Prostate gland (tissue), 2 donors: ENCODE results near the gene CDK3. TPM values are rescaled to one million over a fixed set of nuclear protein-coding genes. Genes with fewer than 3 reads are reported as not detected.

ENCODE experiments used
- DNase-seq: peaks from one replicate; pipeline ENCODE4 v3.0.0-alpha.2; 2019; ENCODE audit warnings: low spot score
- H3K27ac ChIP-seq, 2 donors: fragments of 200-600 bp; sonication (generic); 2 replicates each; pipeline ENCODE4 v1.5.1; 2017 to 2019
- H3K27me3 ChIP-seq: fragments of 200-600 bp; sonication (generic); replicated peaks from 2 replicates; pipeline ENCODE4 v1.5.1; 2019; ENCODE audit not compliant: insufficient read depth
- H3K36me3 ChIP-seq, 2 donors: fragments of 200-600 bp; sonication (generic); 1 replicate in 1 of 2; 2 replicates in 1 of 2; pipeline versions ENCODE4 v1.5.1 to v1.8.1; 2017 to 2019
- H3K4me1 ChIP-seq: fragments of 200-600 bp; sonication (generic); replicated peaks from 2 replicates; pipeline ENCODE4 v1.5.1; 2019
- H3K4me3 ChIP-seq, 2 donors: fragments of 200-600 bp; sonication (generic); 2 replicates each; pipeline ENCODE4 v1.5.1; 2017 to 2019
- H3K9me3 ChIP-seq: fragments of 200-600 bp; sonication (generic); 2 replicates; pipeline ENCODE4 v1.5.1; 2017
- POLR2A ChIP-seq: fragments of 450-650 bp; IDR thresholded peaks from one replicate; pipeline ENCODE4 v1.6.1; 2016; ENCODE audit warnings: antibody characterized with exemption, mild to moderate bottlenecking
- POLR2AphosphoS5 ChIP-seq: sonication (generic); formaldehyde crosslinking; IDR thresholded peaks from one replicate; pipeline ENCODE4 v1.6.1; 2017; ENCODE audit warnings: antibody characterized with exemption
- WGBS: methylation state at CpG from one replicate; pipeline ENCODE4 v1.1.5; 2018; 5-methylcytosine and 5-hydroxymethylcytosine counted together
- intact Hi-C: fragments of 100-400 bp; cut with DNase I; formaldehyde crosslinking; loops from one replicate; pipeline ENCODE4 v1.14.2; 2022
- total RNA-seq, 2 donors: library from RNA; depleted of rRNA; stranded (reverse); fragments of >200 nt; gene quantifications; one replicate each; pipeline ENCODE4 v1.1.0, GENCODE V29; 2016
- TF ChIP-seq, protein P1 (sequence below), 4 experiments: fragments of 200-600 bp in 2 of 4; fragments of 450-650 bp in 2 of 4; sonication (generic) in 2 of 4; IDR thresholded peaks; 1 replicate in 3 of 4; 2 replicates in 1 of 4; pipeline ENCODE4 v1.5.1; 2016 to 2019; ENCODE audit warnings: antibody characterized with exemption in 4 of 4, mild to moderate bottlenecking in 2 of 4, moderate library complexity in 2 of 4

The CDK3 gene
- total RNA-seq, 2 donors from 2014 or later, result 16.9 to 17.2 TPM

DNA sequence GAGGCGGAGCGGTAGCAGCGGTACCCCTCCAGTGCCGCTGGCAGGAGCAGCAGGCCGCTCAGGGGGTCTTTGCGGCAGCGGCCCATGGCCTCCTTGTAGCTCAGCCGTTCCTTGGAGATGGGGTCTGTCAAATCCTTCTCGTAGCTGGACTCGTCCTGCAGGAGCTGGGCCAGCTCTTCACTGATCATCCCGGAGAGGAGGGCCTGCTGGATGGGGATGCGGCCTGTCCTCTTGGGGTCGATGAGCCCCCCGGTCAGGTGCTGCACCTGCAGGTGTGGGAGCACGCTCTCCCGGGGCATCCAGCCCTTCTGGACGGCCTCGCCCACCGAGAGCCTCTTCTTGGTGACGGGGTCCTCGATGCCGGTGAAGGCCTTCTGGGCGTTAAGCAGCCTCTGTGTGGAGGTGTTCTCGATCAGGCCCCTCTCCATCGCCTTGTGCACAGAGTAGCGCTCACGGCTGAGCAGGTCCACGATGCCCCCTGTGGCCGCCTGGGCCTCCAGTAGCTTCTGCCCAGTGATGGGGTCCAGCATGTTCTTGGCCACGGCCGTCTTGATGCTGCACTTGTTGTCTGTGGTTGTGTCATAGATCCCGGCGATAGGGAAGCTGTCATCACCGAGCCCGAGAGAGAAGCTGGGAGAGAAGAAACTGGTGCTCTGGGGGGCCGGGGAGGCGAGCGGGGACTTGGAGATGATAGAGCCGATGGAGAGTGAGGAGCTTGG, 6.6 kb downstream of the CDK3 start:
- H3K36me3 ChIP-seq, result no peaks in the 10 kb centered on the region
- H3K27me3 ChIP-seq, result no peaks in the 10 kb centered on the region
- WGBS, result 87% methylated on average over 39 of the region's 39 CpGs
- no peak for DNase-seq
- H3K27ac ChIP-seq, result no peak overlapping the region
- H3K4me1 ChIP-seq, result peaks cover 5% of the 10 kb centered on the region
- intact Hi-C loops, result no loop called here
- TF ChIP-seq, protein P1, sequence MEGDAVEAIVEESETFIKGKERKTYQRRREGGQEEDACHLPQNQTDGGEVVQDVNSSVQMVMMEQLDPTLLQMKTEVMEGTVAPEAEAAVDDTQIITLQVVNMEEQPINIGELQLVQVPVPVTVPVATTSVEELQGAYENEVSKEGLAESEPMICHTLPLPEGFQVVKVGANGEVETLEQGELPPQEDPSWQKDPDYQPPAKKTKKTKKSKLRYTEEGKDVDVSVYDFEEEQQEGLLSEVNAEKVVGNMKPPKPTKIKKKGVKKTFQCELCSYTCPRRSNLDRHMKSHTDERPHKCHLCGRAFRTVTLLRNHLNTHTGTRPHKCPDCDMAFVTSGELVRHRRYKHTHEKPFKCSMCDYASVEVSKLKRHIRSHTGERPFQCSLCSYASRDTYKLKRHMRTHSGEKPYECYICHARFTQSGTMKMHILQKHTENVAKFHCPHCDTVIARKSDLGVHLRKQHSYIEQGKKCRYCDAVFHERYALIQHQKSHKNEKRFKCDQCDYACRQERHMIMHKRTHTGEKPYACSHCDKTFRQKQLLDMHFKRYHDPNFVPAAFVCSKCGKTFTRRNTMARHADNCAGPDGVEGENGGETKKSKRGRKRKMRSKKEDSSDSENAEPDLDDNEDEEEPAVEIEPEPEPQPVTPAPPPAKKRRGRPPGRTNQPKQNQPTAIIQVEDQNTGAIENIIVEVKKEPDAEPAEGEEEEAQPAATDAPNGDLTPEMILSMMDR (IDR thresholded peaks at IDR 0.05), result no peak
- no peak for TF ChIP-seq POLR2AphosphoS5
- no peak for TF ChIP-seq POLR2A
- no peak overlapping the region for H3K4me3 ChIP-seq
- no peaks in the 10 kb centered on the region for H3K9me3 ChIP-seq

DNA sequence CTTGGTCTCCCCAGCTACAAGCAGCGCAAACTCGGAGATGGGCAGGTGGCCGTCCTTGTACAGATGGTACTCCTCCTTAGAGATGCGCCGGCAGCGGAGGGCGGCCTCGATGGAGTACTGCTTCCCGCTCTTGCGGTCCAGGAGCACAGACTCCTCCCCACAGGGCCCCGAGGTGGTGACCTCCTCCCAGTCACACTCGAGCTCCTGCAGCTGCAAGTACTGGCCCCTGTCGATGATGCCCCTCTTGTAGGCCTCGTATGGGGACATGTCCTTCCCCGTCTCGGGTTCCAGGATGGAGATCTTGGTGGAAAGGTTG, 7.2 kb downstream of the CDK3 start:
- Histone ChIP-seq H3K4me3 (no peak overlapping the region), H3K4me1 (peaks cover 5% of the 10 kb centered on the region), H3K36me3 (no peaks in the 10 kb centered on the region), H3K27me3 (no peaks in the 10 kb centered on the region), H3K27ac (no peak overlapping the region), H3K9me3 (no peaks in the 10 kb centered on the region)
- TF ChIP-seq POLR2AphosphoS5, result no peak
- TF ChIP-seq, protein P1 (IDR thresholded peaks at IDR 0.05), result no peak
- TF ChIP-seq POLR2A, result no peak
- DNase-seq, result no peak
- WGBS, result 78% methylated on average over 16 of the region's 16 CpGs
- intact Hi-C loops, result no loop called here

DNA sequence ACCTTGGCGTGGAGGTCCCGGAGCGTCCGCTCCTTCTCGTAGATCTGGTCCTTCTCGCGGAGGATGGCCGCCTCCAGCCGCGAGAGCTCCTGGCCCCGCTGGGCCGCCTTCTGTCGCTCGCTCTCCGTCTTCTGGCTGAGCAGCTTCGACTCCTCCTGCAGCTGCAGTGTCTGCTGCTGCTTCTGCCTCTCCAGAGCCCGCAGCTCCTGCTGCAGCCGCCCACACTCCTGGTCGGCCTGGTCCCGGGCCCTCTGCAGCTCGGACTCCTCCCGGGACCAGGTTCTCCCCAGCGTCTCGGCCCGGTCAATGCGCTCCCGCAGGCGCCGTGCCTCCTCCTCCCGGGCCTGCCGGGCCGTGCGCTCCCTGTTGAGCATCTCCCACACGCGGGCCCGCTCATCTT, 7.6 kb downstream of the CDK3 start:
- 96% methylated on average over 36 of the region's 36 CpGs for WGBS
- Histone ChIP-seq H3K27me3 (no peaks in the 10 kb centered on the region), H3K36me3 (no peaks in the 10 kb centered on the region), H3K27ac (no peak overlapping the region), H3K9me3 (no peaks in the 10 kb centered on the region), H3K4me3 (no peak overlapping the region), H3K4me1 (peaks cover under 1% of the 10 kb centered on the region)
- DNase-seq, result no peak
- intact Hi-C loops, result no loop called here
- TF ChIP-seq POLR2AphosphoS5 (no peak), POLR2A (no peak)
- TF ChIP-seq, protein P1 (IDR thresholded peaks at IDR 0.05), result no peak

DNA sequence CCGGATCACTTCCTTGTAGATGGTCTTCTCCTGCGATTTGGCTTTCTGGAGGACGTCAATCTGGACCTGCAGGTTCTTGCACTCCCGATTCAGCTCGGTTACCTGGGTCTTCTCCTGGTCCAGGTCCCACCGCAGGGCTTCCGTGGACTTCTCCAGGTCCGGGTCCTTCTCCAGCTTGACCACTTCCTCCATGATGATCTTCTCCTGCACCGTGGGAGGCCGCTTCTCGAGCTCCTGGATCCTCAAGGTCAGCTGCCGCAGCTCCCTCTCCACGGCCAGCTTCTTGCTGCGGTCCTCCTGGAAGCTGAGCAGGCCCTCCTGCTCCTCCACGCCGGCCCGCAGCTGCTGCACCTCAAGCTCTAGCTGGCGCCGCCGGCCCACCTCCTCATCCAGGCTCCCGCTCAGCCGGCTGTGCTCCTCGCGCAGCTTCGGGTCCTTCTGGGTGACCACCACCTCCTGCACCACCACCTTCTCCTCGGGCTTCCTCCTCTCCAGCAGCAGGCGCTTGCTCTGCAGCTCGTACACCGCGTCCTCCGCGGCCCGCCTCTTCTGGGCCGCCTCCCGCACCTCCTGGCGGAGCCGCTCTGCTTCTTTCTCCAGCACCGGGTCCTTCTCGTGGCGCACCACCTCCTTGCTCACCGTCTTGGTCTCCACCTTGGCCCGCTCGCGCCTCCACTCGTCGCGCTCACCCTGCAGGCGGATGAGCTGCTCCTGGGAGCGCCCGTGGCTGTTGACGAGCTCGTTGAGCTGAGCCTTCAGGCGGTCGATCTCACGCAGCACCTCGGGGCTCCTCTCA, 8.2 kb downstream of the CDK3 start:
- intact Hi-C loops, result no loop called here
- DNase-seq, result no peak
- no peaks in the 10 kb centered on the region for H3K36me3 ChIP-seq
- whole genome bisulfite sequencing, result 93% methylated on average over 56 of the region's 56 CpGs
- H3K27ac ChIP-seq, result no peak overlapping the region
- no peaks in the 10 kb centered on the region for H3K27me3 ChIP-seq
- H3K4me1 ChIP-seq, result no peaks in the 10 kb centered on the region
- TF ChIP-seq POLR2AphosphoS5, result no peak
- TF ChIP-seq POLR2A, result no peak
- TF ChIP-seq, protein P1 (IDR thresholded peaks at IDR 0.05), result no peak
- no peaks in the 10 kb centered on the region for H3K9me3 ChIP-seq
- no peak overlapping the region for H3K4me3 ChIP-seq

DNA sequence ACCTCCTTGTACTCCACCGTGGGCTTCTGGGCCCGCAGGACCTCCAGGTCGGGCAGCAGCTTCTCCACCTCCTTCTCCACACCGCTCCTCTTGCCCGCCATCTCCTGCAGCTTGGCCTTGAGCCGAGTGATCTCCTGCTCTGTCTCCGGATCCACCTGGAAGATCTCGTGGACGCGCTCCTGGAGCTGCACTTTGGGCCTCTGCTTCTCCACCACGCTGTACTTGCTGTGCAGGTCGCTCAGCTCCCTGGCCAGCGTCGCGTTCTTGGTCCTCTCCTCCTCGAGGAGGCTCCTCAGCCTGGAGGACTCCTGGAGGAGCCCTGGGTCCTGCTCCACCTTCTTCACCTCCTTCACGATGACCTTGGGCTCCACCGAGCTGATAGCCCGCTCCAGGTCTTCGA, 8.8 kb downstream of the CDK3 start:
- H3K4me3 ChIP-seq, result no peak overlapping the region
- intact Hi-C loops, result no loop called here
- no peaks in the 10 kb centered on the region for H3K27me3 ChIP-seq
- DNase-seq, result no peak
- H3K4me1 ChIP-seq, result no peaks in the 10 kb centered on the region
- no peaks in the 10 kb centered on the region for H3K36me3 ChIP-seq
- H3K27ac ChIP-seq, result no peak overlapping the region
- WGBS, result 95% methylated on average over 20 of the region's 20 CpGs
- TF ChIP-seq POLR2A (no peak), POLR2AphosphoS5 (no peak)
- TF ChIP-seq, protein P1 (IDR thresholded peaks at IDR 0.05), result no peak
- H3K9me3 ChIP-seq, result no peaks in the 10 kb centered on the region
